ENCODE results near the gene PSORS1C1. TPM values are rescaled to one million over a fixed set of nuclear protein-coding genes. Genes with fewer than 3 reads are reported as not detected.
"Not testable (repeated sequence)": the region's sequence is repeated elsewhere in the genome, so short reads cannot be mapped to it uniquely, and the experiment has no call there.

PSORS1C1 gene
- total RNA-seq, 1 donor from 2014 or later, result 1.9 TPM

- intact Hi-C loops (cut with DNase I), result no loop called here
- DNase-seq (ENCODE audit: missing footprints), result no peak
- no peak for ATAC-seq
Measured at GRCh38 chr6:31187780-31188194, 73.2 kb downstream of the PSORS1C1 start.

GRCh38 chr6:31189223-31189622 lies 74.6 kb downstream of the PSORS1C1 start:
- DNase-seq (ENCODE audit: missing footprints); ATAC-seq; intact Hi-C loops (cut with DNase I): not testable (repeated sequence)

Other genes starting within 250 kb of the PSORS1C1 start
- 32.5 TPM for gene DDR1, start 230.3 kb upstream of the PSORS1C1 start, total RNA-seq
- 22.2 TPM for gene GTF2H4, start 206.6 kb upstream of the PSORS1C1 start, total RNA-seq
- gene VARS2, start 200.6 kb upstream of the PSORS1C1 start, total RNA-seq, result 18.3 TPM
- gene SFTA2, start 182.6 kb upstream of the PSORS1C1 start, total RNA-seq, result not detected
- gene MUCL3, start 173.8 kb upstream of the PSORS1C1 start, total RNA-seq, result not detected
- not detected for gene MUC21, start 131.1 kb upstream of the PSORS1C1 start, total RNA-seq
- gene MUC22, start 104.3 kb upstream of the PSORS1C1 start, total RNA-seq, result 0.14 TPM
- not detected for gene C6orf15, start 2.2 kb upstream of the PSORS1C1 start, total RNA-seq
- gene CDSN, start 5.6 kb downstream of the PSORS1C1 start, total RNA-seq, result not detected
- not detected for gene PSORS1C2, start 24.3 kb downstream of the PSORS1C1 start, total RNA-seq
- gene CCHCR1, start 43.0 kb downstream of the PSORS1C1 start, total RNA-seq, result 12.3 TPM
- gene TCF19, start 43.8 kb downstream of the PSORS1C1 start, total RNA-seq, result 5.2 TPM
- gene POU5F1, start 55.9 kb downstream of the PSORS1C1 start, total RNA-seq, result 0.51 TPM
- 185 TPM for gene HLA-C, start 157.3 kb downstream of the PSORS1C1 start, total RNA-seq
- gene HLA-B, start 242.4 kb downstream of the PSORS1C1 start, total RNA-seq, result 465 TPM

All from Right ventricle myocardium inferior (tissue), 1 donor.